Activated CD4-positive, alpha-beta T cell treated with anti-CD3 and anti-CD28 coated beads, Interleukin-10, Interleukin-2, amounts not matched to agents 100 ng/mL and 50 ng/mL, durations not matched to agents 16 hours and 8 hours (primary cell): Measurements from ENCODE around the gene ANKRD2.
A peak's percentile ranks its signal among the peaks of the same experiment; 100 is the strongest.
"Not testable (repeated sequence)": the region's sequence is repeated elsewhere in the genome, so short reads cannot be mapped to it uniquely, and the experiment has no call there.

Experiments used
- DNase-seq: peaks from one replicate; pipeline ENCODE4 v3.0.0-alpha.2; 2020

The ANKRD2 gene

GRCh38 chr10:97572214-97572989 lies at the start of gene ANKRD2:
Gene ANKRD2 (plus strand): TSS chr10:97572779. CDS start chr10:97572789, 10 bp downstream.
- DNase-seq = peak; percentile 77

GRCh38 chr10:97522937-97523336 lies 49.6 kb upstream of the ANKRD2 start:
- DNase-seq = no peak

GRCh38 chr10:97525086-97525485 lies 47.5 kb upstream of the ANKRD2 start:
- DNase-seq = no peak

GRCh38 chr10:97525683-97526110 lies 46.9 kb upstream of the ANKRD2 start:
- no peak for DNase-seq

GRCh38 chr10:97528876-97529275 lies 43.7 kb upstream of the ANKRD2 start:
- not testable (repeated sequence) for DNase-seq

- no peak for DNase-seq
Observed at GRCh38 chr10:97529685-97530465, 42.7 kb upstream of the ANKRD2 start.

GRCh38 chr10:97531401-97531986 lies 41.1 kb upstream of the ANKRD2 start:
- DNase-seq = no peak

- no peak for DNase-seq
Observed at GRCh38 chr10:97532935-97533671, 39.5 kb upstream of the ANKRD2 start.

- no peak for DNase-seq
Observed at GRCh38 chr10:97533888-97534287, 38.7 kb upstream of the ANKRD2 start.

- DNase-seq = peak; percentile 51
Observed at GRCh38 chr10:97534746-97535367, 37.7 kb upstream of the ANKRD2 start.

GRCh38 chr10:97537186-97537869 lies 35.3 kb upstream of the ANKRD2 start:
- DNase-seq = no peak

- DNase-seq = no peak
Observed at GRCh38 chr10:97538411-97538810, 34.2 kb upstream of the ANKRD2 start.

- no peak for DNase-seq
Observed at GRCh38 chr10:97538839-97539238, 33.7 kb upstream of the ANKRD2 start.

- no peak for DNase-seq
Observed at GRCh38 chr10:97539523-97540200, 32.9 kb upstream of the ANKRD2 start.

- no peak for DNase-seq
Observed at GRCh38 chr10:97540669-97541500, 31.7 kb upstream of the ANKRD2 start.

- DNase-seq = peak; percentile 71
Observed at GRCh38 chr10:97542169-97543024, 30.2 kb upstream of the ANKRD2 start.

GRCh38 chr10:97543025-97543546 lies 29.5 kb upstream of the ANKRD2 start:
- peak; percentile 86 for DNase-seq

- no peak for DNase-seq
Observed at GRCh38 chr10:97546456-97547270, 25.9 kb upstream of the ANKRD2 start.
